ENCODE results near the gene KCNJ6.

Gene KCNJ6

DNA sequence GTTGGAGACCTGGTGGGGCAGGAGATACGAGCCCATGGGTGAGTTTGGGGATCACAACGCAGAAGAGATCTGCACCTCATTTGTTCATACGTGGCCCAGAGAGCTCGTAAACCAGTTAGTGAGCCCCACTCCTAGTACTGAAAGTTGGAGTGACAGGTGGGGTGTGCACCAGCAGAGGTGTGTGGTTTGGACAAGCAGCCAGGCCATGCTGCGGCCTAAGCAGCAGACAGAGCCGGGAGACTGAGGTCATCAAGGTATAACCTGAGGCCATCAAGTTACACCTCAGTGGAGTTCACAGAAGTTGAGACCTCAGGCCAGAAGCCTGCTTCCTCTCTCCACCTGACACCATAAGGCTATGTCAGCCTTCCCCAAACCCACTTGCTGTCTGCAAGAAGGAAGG is 27.6 kb downstream of the KCNJ6 start:
- no peak for DNase-seq (ENCODE audit: extremely low spot score)
- TF ChIP-seq FOXA1 (IDR thresholded peaks at IDR 0.05), result no peak
- no peak for TF ChIP-seq CTBP1 (IDR thresholded peaks at IDR 0.05; ENCODE audit: borderline replicate concordance)
- no peak for TF ChIP-seq LEF1 (IDR thresholded peaks at IDR 0.05; ENCODE audit: borderline replicate concordance)
- TF ChIP-seq HDGF (IDR thresholded peaks at IDR 0.05; ENCODE audit: borderline replicate concordance), result no peak
- TF ChIP-seq L3MBTL2 (conservative IDR thresholded peaks at IDR 0.05), result no peak
- no peak for TF ChIP-seq TARDBP (IDR thresholded peaks at IDR 0.05)
- no peak for TF ChIP-seq FOXM1 (IDR thresholded peaks at IDR 0.05; ENCODE audit: borderline replicate concordance)
- TF ChIP-seq ZNF384 (IDR thresholded peaks at IDR 0.05), result no peak
- no peak for TF ChIP-seq NFRKB (IDR thresholded peaks at IDR 0.05)
- no peak for TF ChIP-seq FOXK2 (IDR thresholded peaks at IDR 0.05)
- no peak for TF ChIP-seq ARNT (IDR thresholded peaks at IDR 0.05)
- ChIA-PET POLR2A (no interaction called here), CTCF (no interaction called here)

DNA sequence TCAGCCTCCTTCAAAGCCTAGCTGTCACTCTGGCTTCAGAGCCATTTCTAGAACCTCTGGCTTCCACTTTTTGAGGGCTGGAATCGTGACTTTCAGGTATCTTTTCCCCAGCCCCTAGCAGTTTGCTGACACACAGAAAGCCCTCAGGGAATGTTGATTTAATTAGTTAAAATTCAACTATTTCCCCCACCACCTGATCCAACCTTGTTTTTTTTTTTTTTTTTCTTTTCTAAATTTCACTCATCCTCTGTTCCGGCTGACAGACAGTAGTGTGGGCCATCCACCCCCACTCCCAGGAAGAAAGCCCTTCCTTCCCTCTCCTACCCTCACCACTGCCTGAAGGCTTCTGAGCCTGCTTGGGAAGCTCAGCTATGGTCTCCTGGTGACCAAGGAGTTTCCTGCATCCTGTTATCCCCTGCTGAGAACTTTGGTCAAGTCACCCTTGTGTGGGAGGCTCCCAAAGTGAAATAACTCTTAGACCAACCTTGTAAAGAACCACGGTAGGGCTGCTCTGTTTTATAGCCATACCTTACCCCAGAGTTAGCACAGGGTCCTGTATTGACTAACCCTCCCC is 29.4 kb downstream of the KCNJ6 start:
- TF ChIP-seq L3MBTL2 (conservative IDR thresholded peaks at IDR 0.05) (no peak), FOXA1 (IDR thresholded peaks at IDR 0.05) (no peak), LEF1 (IDR thresholded peaks at IDR 0.05; ENCODE audit: borderline replicate concordance) (no peak), ELF4 (IDR thresholded peaks at IDR 0.05) (no peak), FOXK2 (IDR thresholded peaks at IDR 0.05) (no peak), CTBP1 (IDR thresholded peaks at IDR 0.05; ENCODE audit: borderline replicate concordance) (no peak), SP1 (IDR thresholded peaks at IDR 0.05) (no peak), BHLHE40 (IDR thresholded peaks at IDR 0.05; ENCODE audit: borderline replicate concordance) (no peak), ARNT (IDR thresholded peaks at IDR 0.05) (no peak), ZNF384 (IDR thresholded peaks at IDR 0.05) (no peak), FOXM1 (IDR thresholded peaks at IDR 0.05; ENCODE audit: borderline replicate concordance) (no peak), NFRKB (IDR thresholded peaks at IDR 0.05) (no peak), HDGF (IDR thresholded peaks at IDR 0.05; ENCODE audit: borderline replicate concordance) (no peak), SUZ12 (IDR thresholded peaks at IDR 0.05) (no peak), TARDBP (IDR thresholded peaks at IDR 0.05) (no peak)
- TF ChIP-seq, protein P1, sequence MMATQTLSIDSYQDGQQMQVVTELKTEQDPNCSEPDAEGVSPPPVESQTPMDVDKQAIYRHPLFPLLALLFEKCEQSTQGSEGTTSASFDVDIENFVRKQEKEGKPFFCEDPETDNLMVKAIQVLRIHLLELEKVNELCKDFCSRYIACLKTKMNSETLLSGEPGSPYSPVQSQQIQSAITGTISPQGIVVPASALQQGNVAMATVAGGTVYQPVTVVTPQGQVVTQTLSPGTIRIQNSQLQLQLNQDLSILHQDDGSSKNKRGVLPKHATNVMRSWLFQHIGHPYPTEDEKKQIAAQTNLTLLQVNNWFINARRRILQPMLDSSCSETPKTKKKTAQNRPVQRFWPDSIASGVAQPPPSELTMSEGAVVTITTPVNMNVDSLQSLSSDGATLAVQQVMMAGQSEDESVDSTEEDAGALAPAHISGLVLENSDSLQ (IDR thresholded peaks at IDR 0.05), result no peak
- POLR2A ChIA-PET, result no interaction called here
- CTCF ChIA-PET, result no interaction called here
- no peak for DNase-seq (ENCODE audit: extremely low spot score)

DNA sequence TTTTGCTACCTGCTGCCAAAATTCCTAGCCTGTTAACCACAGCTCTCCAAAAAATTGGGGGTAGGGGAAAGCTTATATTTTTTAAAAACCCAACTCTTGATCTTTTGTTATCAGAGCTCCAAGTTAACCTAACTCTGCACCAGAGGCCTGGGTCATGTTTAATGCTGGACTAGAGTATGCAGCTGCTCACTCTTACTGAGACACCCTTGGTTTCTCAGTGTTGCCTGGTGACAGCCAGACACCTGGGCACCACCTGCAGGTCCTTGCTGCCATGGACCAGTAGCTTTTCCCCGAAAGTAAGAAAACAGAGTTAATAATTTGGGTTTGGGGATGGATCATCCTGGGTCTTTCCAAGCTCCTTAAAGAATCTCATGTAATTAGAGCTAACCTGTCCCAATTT is 30.1 kb downstream of the KCNJ6 start:
- TF ChIP-seq CTBP1 (IDR thresholded peaks at IDR 0.05; ENCODE audit: borderline replicate concordance), result no peak
- no peak for TF ChIP-seq FOXM1 (IDR thresholded peaks at IDR 0.05; ENCODE audit: borderline replicate concordance)
- no peak for TF ChIP-seq ZNF384 (IDR thresholded peaks at IDR 0.05)
- no peak for TF ChIP-seq FOXA1 (IDR thresholded peaks at IDR 0.05)
- no peak for TF ChIP-seq SUZ12 (IDR thresholded peaks at IDR 0.05)
- DNase-seq (ENCODE audit: extremely low spot score), result no peak

DNA sequence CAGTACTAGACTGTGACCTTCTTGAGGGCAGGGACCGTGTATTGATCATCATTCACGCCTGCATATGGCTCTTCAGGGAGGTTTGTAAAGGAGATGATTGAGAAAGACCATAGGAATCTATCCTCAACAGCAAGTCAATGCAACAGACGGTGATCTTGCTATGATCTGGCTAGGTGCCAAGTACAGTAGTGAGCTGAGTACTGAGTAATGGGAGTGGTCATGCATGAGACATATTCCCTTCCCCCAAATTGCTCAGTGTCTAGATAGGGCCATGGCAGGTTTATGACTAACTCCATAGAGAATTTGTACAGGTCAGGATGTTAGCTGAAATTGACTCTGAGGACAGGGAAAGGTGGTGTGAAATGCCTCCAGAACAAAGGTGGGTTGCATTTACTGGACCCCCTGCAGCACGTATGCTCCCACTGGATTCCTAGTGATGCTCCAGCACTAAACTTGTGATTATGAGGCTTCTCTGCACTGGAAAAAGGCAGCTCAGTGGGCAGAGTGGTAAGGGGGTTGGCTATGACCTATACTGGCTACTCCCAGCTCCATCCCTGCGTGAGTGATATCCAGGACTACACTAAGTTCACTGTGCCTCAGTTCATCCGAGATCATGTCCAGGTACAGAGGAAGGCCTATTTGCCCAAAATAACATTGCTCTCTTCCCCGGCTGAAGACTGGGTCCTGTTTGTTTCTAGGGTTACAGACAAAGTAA is 37.2 kb downstream of the KCNJ6 start:
- POLR2A ChIA-PET, result no interaction called here
- CTCF ChIA-PET, result no interaction called here
- DNase-seq (ENCODE audit: extremely low spot score), result no peak
- TF ChIP-seq ZNF384 (IDR thresholded peaks at IDR 0.05) (no peak), FOXM1 (IDR thresholded peaks at IDR 0.05; ENCODE audit: borderline replicate concordance) (no peak), L3MBTL2 (conservative IDR thresholded peaks at IDR 0.05) (no peak), NFRKB (IDR thresholded peaks at IDR 0.05) (no peak), TARDBP (IDR thresholded peaks at IDR 0.05) (no peak), BHLHE40 (IDR thresholded peaks at IDR 0.05; ENCODE audit: borderline replicate concordance) (no peak), LEF1 (IDR thresholded peaks at IDR 0.05; ENCODE audit: borderline replicate concordance) (no peak), FOXA1 (IDR thresholded peaks at IDR 0.05) (no peak), SP1 (IDR thresholded peaks at IDR 0.05) (no peak)
- TF ChIP-seq, protein P1 (IDR thresholded peaks at IDR 0.05), result no peak

More for the DNA sequence above, 30.1 kb downstream of the KCNJ6 start:
- POLR2A ChIA-PET, result no interaction called here
- CTCF ChIA-PET, result no interaction called here

DNA sequence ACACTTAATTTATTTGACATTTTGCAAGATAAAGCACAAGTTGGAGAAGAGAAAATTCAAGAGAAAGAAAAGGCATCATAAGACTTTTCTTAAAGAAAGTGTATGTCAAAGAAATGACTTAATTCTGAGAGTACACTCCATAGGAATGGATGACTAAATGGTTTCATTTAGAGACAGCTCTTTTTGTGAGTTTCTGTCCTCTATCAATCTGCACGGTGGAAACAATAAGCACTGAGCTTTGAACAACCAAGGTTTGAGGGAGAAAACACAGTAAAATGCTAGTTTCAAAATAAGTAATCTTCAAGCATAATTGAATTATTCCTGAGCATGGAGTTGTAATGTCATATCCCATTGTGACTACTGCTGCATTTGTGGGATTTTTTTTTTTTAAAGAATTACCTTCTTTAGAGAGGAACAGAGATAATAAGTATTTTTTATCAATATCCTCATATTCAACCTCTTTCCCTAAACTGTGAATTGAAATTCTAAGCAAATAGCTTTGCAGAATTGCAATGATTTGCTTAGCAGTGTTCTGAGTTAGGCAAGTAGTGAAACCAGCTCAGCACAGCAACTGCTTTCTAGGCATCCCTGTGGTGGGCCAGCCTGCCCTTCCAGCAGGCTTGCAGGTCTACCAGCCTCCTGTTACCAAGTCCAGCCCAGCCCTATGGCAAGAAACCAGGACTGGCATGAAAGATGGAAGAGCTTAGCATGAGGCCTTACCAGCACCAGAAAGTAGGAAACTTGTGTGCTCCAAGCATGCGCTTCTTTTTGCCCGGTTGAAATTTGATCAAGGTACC is 38.2 kb downstream of the KCNJ6 start:
- DNase-seq (ENCODE audit: extremely low spot score), result no peak
- TF ChIP-seq FOXA1 (IDR thresholded peaks at IDR 0.05) (no peak), L3MBTL2 (conservative IDR thresholded peaks at IDR 0.05) (no peak), CTBP1 (IDR thresholded peaks at IDR 0.05; ENCODE audit: borderline replicate concordance) (no peak), ZNF384 (IDR thresholded peaks at IDR 0.05) (no peak)
- POLR2A ChIA-PET, result no interaction called here
- CTCF ChIA-PET, result interaction anchor here (1.2 kb wide), 1 partner anchor 119 kb away, joined by 3 read pairs; no protein-coding TSS in a partner anchor

DNA sequence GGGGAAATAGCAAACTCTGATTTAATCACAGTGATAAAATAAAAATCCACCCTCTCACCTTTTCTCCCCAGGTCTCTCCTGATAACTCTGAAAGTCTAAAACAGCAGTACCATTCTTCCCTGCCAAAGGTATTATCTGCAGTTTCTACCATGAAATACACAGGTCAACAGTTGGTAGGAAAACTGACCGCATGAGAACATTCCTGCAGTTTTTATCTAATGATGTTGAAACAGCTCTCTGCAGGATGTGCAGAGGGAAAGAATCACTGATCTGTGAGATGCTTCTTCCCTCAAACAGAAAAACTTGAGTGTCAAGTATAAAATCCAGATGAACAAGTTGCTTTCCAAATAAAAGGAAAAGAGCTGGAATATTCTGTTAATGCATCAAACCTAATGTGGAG is 39.1 kb downstream of the KCNJ6 start:
- ChIA-PET POLR2A (no interaction called here), CTCF (interaction anchor here (1.2 kb wide), 1 partner anchor 118 kb away, joined by 3 read pairs; no protein-coding TSS in a partner anchor)
- DNase-seq (ENCODE audit: extremely low spot score), result no peak
- no peak for TF ChIP-seq FOXA1 (IDR thresholded peaks at IDR 0.05)
- no peak for TF ChIP-seq ZNF384 (IDR thresholded peaks at IDR 0.05)
- TF ChIP-seq BHLHE40 (IDR thresholded peaks at IDR 0.05; ENCODE audit: borderline replicate concordance), result no peak
- no peak for TF ChIP-seq ARNT (IDR thresholded peaks at IDR 0.05)
- TF ChIP-seq FOXK2 (IDR thresholded peaks at IDR 0.05), result no peak
- TF ChIP-seq TARDBP (IDR thresholded peaks at IDR 0.05), result no peak
- no peak for TF ChIP-seq HDGF (IDR thresholded peaks at IDR 0.05; ENCODE audit: borderline replicate concordance)
- TF ChIP-seq FOXM1 (IDR thresholded peaks at IDR 0.05; ENCODE audit: borderline replicate concordance), result no peak
- TF ChIP-seq CTBP1 (IDR thresholded peaks at IDR 0.05; ENCODE audit: borderline replicate concordance), result no peak
- no peak for TF ChIP-seq SP1 (IDR thresholded peaks at IDR 0.05)
- no peak for TF ChIP-seq SUZ12 (IDR thresholded peaks at IDR 0.05)
- TF ChIP-seq, protein P1 (IDR thresholded peaks at IDR 0.05), result no peak
- no peak for TF ChIP-seq LEF1 (IDR thresholded peaks at IDR 0.05; ENCODE audit: borderline replicate concordance)
- no peak for TF ChIP-seq ELF4 (IDR thresholded peaks at IDR 0.05)
- TF ChIP-seq L3MBTL2 (conservative IDR thresholded peaks at IDR 0.05), result no peak
- no peak for TF ChIP-seq NFRKB (IDR thresholded peaks at IDR 0.05)

Measured in HEK293T (cell line).